Neuronal stem cell (in vitro differentiated cells): ENCODE data around the gene PDGFB.
A peak's percentile ranks its signal among the peaks of the same experiment; 100 is the strongest.

Experiments
- DNase-seq: peaks from one replicate; pipeline ENCODE4 v3.0.0-alpha.2; 2013; ENCODE audit warnings: low spot score
- H2AFZ ChIP-seq: one replicate; pipeline ENCODE4 v1.6.1; 2013; ENCODE audit warnings: mild to moderate bottlenecking, low read length, inconsistent platforms
- H2AK5ac ChIP-seq: 2 replicates; pipeline ENCODE4 v1.6.1; 2013; ENCODE audit warnings: low read depth, mild to moderate bottlenecking, inconsistent platforms, low read length, moderate library complexity, mixed read lengths
- H2BK120ac ChIP-seq: 2 replicates; pipeline ENCODE4 v1.6.1; 2013; ENCODE audit warnings: low read depth, mild to moderate bottlenecking, inconsistent platforms, low read length, moderate library complexity, mixed read lengths
- H2BK12ac ChIP-seq: one replicate; pipeline ENCODE4 v1.6.1; 2013; ENCODE audit warnings: low read length, inconsistent platforms
- H2BK15ac ChIP-seq: 2 replicates; pipeline ENCODE4 v1.6.1; 2013; ENCODE audit warnings: mild to moderate bottlenecking, low read length, inconsistent platforms, mixed read lengths
- H2BK5ac ChIP-seq: one replicate; pipeline ENCODE4 v1.6.1; 2013; ENCODE audit warnings: inconsistent platforms, mild to moderate bottlenecking, low read length, moderate library complexity
- H3K14ac ChIP-seq: one replicate; pipeline ENCODE4 v1.6.1; 2013; ENCODE audit warnings: low read length, inconsistent platforms
- H3K18ac ChIP-seq: 2 replicates; pipeline ENCODE4 v1.6.1; 2013; ENCODE audit warnings: low read length, inconsistent platforms
- H3K23ac ChIP-seq: 2 replicates; pipeline ENCODE4 v1.6.1; 2013; ENCODE audit warnings: low read depth, mild to moderate bottlenecking, mixed read lengths, low read length, inconsistent platforms; ENCODE audit not compliant: poor library complexity
- H3K27ac ChIP-seq: replicated peaks from 3 replicates; pipeline ENCODE4 v1.5.1; 2013; ENCODE audit warnings: low read length, inconsistent platforms
- H3K27me3 ChIP-seq, 3 experiments: 2 replicates each; pipeline ENCODE4 v1.6.1; 2013; ENCODE audit warnings: low read length in 3 of 3, mild to moderate bottlenecking in 2 of 3, inconsistent platforms in 1 of 3, low read depth in 1 of 3, mixed read lengths in 1 of 3, moderate library complexity in 1 of 3; ENCODE audit not compliant: control insufficient read depth in 3 of 3, insufficient read depth in 3 of 3
- H3K36me3 ChIP-seq, 2 donors: replicated peaks in 1 of 2; 2 replicates each; pipeline ENCODE4 v1.6.1; 2013; ENCODE audit warnings: low read length in 2 of 2; ENCODE audit not compliant: control insufficient read depth in 2 of 2, insufficient read depth in 2 of 2
- H3K4ac ChIP-seq: 2 replicates; pipeline ENCODE4 v1.6.1; 2013; ENCODE audit warnings: inconsistent platforms, mild to moderate bottlenecking, low read length, moderate library complexity
- H3K4me1 ChIP-seq, 2 donors: 1 replicate in 1 of 2; 2 replicates in 1 of 2; pipeline ENCODE4 v1.6.1; 2013; ENCODE audit warnings: low read length in 2 of 2, low read depth in 1 of 2; ENCODE audit not compliant: control insufficient read depth in 2 of 2, insufficient read depth in 1 of 2
- H3K4me2 ChIP-seq: one replicate; pipeline ENCODE4 v1.6.1; 2013; ENCODE audit warnings: mild to moderate bottlenecking, low read length, inconsistent platforms; ENCODE audit not compliant: insufficient read depth, poor library complexity, severe bottlenecking
- H3K4me3 ChIP-seq, 2 donors: 2 replicates each; pipeline ENCODE4 v1.5.1; 2013; ENCODE audit warnings: low read length in 2 of 2, mild to moderate bottlenecking in 2 of 2, inconsistent platforms in 1 of 2, moderate library complexity in 1 of 2
- H3K79me1 ChIP-seq: one replicate; pipeline ENCODE4 v1.6.1; 2013; ENCODE audit warnings: low read depth, mild to moderate bottlenecking, inconsistent platforms, low read length, moderate library complexity
- H3K9ac ChIP-seq: one replicate; pipeline ENCODE4 v1.6.1; 2013; ENCODE audit warnings: mild to moderate bottlenecking, low read depth, low read length, inconsistent platforms; ENCODE audit not compliant: poor library complexity
- H3K9me3 ChIP-seq, 2 donors: replicated peaks in 1 of 2; 2 replicates each; pipeline versions ENCODE3 to v1.6.1; 2013; ENCODE audit warnings: low read length in 2 of 2, mild to moderate bottlenecking in 2 of 2, inconsistent platforms in 1 of 2, low read depth in 1 of 2, mixed read lengths in 1 of 2, moderate library complexity in 1 of 2; ENCODE audit not compliant: control insufficient read depth in 2 of 2, insufficient read depth in 1 of 2
- H4K8ac ChIP-seq: one replicate; pipeline ENCODE4 v1.6.1; 2013; ENCODE audit warnings: low read depth, mild to moderate bottlenecking, inconsistent platforms, low read length, moderate library complexity
- H4K91ac ChIP-seq: one replicate; pipeline ENCODE4 v1.6.1; 2013; ENCODE audit warnings: low read length, low read depth, mild to moderate bottlenecking, inconsistent platforms; ENCODE audit not compliant: poor library complexity
- WGBS, 2 donors: extraction: QIAGEN DNeasy Blood & Tissue Kit; methylation state at CpG; one replicate each; pipeline ENCODE4 v1.1.7; 2013; ENCODE audit warnings: missing lambda C conversion rate in 2 of 2, mixed read lengths in 1 of 2; ENCODE audit not compliant: insufficient read length in 2 of 2, insufficient replicate concordance in 1 of 2; ENCODE audit errors: extremely low coverage in 2 of 2; 5-methylcytosine and 5-hydroxymethylcytosine counted together

The PDGFB gene

GRCh38 chr22:39291523-39291922 lies 46.7 kb upstream of the PDGFB start:
- Histone ChIP-seq H4K91ac (no peak overlapping the region), H3K4ac (no peak overlapping the region), H2BK12ac (no peak overlapping the region), H2AK5ac (peak overlapping the region; percentile 66), H2AFZ (no peak overlapping the region), H2BK15ac (peak overlapping the region; percentile 95), H3K27me3 (no peaks in the 10 kb centered on the region), H3K9me3 (no peaks in the 10 kb centered on the region), H3K18ac (peak overlapping the region; percentile 63), H3K4me2 (no peak overlapping the region), H3K27ac (no peak overlapping the region), H3K4me3 (no peak overlapping the region), H2BK5ac (peak overlapping the region; percentile 95), H3K36me3 (no peaks in the 10 kb centered on the region), H3K23ac (no peak overlapping the region), H4K8ac (no peak overlapping the region), H3K14ac (no peak overlapping the region), H3K9ac (no peak overlapping the region), H3K4me1 (peaks cover 10 to 28% of the 10 kb centered on the region in 2 donors), H2BK120ac (no peak overlapping the region), H3K79me1 (no peaks in the 10 kb centered on the region)
- no peak for DNase-seq
- no CpG with 5 or more reads among the region's 10 CpGs for WGBS, 2 donors

- no peak for DNase-seq
- Histone ChIP-seq H3K27me3 (no peaks in the 10 kb centered on the region), H3K4me2 (no peak overlapping the region), H4K91ac (no peak overlapping the region), H4K8ac (no peak overlapping the region), H3K79me1 (no peaks in the 10 kb centered on the region), H3K4me1 (peaks cover 10 to 28% of the 10 kb centered on the region in 2 donors), H3K4ac (no peak overlapping the region), H2AFZ (peak overlapping the region; percentile 52), H2AK5ac (peak overlapping the region; percentile 94), H3K4me3 (no peak overlapping the region), H3K18ac (peak overlapping the region; percentile 63), H2BK12ac (peak overlapping the region; percentile 33), H2BK120ac (no peak overlapping the region), H3K9me3 (no peaks in the 10 kb centered on the region), H3K14ac (peak overlapping the region; percentile 77), H3K23ac (no peak overlapping the region), H3K9ac (no peak overlapping the region), H3K36me3 (no peaks in the 10 kb centered on the region), H3K27ac (no peak overlapping the region), H2BK15ac (peak overlapping the region; percentile 95), H2BK5ac (peak overlapping the region; percentile 43)
- WGBS, 2 donors = no CpG with 5 or more reads among the region's 17 CpGs
Measured at GRCh38 chr22:39290724-39291161, 46.0 kb upstream of the PDGFB start.

- no CpG with 5 or more reads among the region's 16 CpGs for WGBS, 2 donors
- peak overlapping the region; percentile 47 for H3K9ac ChIP-seq
- peak overlapping the region; percentile 94 for H2AK5ac ChIP-seq
- no peak overlapping the region for H4K91ac ChIP-seq
- peak overlapping the region; percentile 43 for H2BK5ac ChIP-seq
- no peak overlapping the region for H2AFZ ChIP-seq
- DNase-seq = no peak
- H3K18ac ChIP-seq = peak overlapping the region; percentile 65
- no peaks in the 10 kb centered on the region for H3K79me1 ChIP-seq
- no peaks in the 10 kb centered on the region for H3K36me3 ChIP-seq
- no peaks in the 10 kb centered on the region for H3K9me3 ChIP-seq
- no peak overlapping the region for H3K23ac ChIP-seq
- no peak overlapping the region for H3K4me2 ChIP-seq
- no peak overlapping the region for H2BK12ac ChIP-seq
- no peaks in the 10 kb centered on the region for H3K27me3 ChIP-seq
- H2BK15ac ChIP-seq = peak overlapping the region; percentile 95
- H2BK120ac ChIP-seq = no peak overlapping the region
- no peak overlapping the region for H3K4ac ChIP-seq
- H3K4me1 ChIP-seq = peaks cover 10 to 28% of the 10 kb centered on the region in 2 donors
- H3K27ac ChIP-seq = no peak overlapping the region
- no peak overlapping the region for H4K8ac ChIP-seq
- H3K4me3 ChIP-seq = no peak overlapping the region
- no peak overlapping the region for H3K14ac ChIP-seq
Measured at GRCh38 chr22:39289975-39290720, 45.4 kb upstream of the PDGFB start.

- Histone ChIP-seq H3K4me1 (peaks cover 10 to 28% of the 10 kb centered on the region in 2 donors), H2AFZ (no peak overlapping the region), H3K36me3 (no peaks in the 10 kb centered on the region), H2BK15ac (peak overlapping the region; percentile 17), H3K79me1 (no peaks in the 10 kb centered on the region), H2BK120ac (no peak overlapping the region), H3K27ac (no peak overlapping the region), H3K23ac (no peak overlapping the region), H3K4ac (no peak overlapping the region), H2AK5ac (peak overlapping the region; percentile 67), H3K14ac (no peak overlapping the region), H4K8ac (no peak overlapping the region), H3K9me3 (peaks cover 0 to 4% of the 10 kb centered on the region in 2 donors), H3K18ac (peak overlapping the region; percentile 52), H3K27me3 (no peaks in the 10 kb centered on the region), H4K91ac (no peak overlapping the region), H3K9ac (peak overlapping the region; percentile 50), H3K4me2 (no peak overlapping the region), H2BK12ac (no peak overlapping the region), H2BK5ac (no peak overlapping the region), H3K4me3 (no peak overlapping the region)
- no CpG with 5 or more reads among the region's 14 CpGs for WGBS, 2 donors
- DNase-seq = no peak
Measured at GRCh38 chr22:39289533-39289932, 44.8 kb upstream of the PDGFB start.
